ENCODE measurements around the gene SLC6A11.

DNA sequence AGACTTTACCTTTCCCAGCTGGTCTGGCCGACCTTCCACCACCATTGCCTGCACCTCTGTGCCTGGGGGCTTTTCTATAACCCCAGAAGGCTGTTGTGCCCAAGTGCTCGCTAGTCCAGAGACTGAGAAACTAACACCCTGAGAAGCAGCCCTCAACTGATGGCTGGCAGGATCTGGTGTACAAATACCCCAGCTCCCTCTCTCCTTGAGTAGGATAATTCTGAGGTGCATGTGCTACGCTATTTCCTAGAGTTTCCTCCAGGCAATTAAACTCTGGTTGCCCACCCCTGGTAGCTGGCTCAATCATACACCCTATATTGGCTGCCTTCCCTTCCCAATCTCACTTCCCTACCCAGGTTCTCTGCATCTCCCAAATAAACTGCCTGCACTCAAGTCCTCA is 165.0 kb downstream of the SLC6A11 start:
- TF ChIP-seq, protein P1, sequence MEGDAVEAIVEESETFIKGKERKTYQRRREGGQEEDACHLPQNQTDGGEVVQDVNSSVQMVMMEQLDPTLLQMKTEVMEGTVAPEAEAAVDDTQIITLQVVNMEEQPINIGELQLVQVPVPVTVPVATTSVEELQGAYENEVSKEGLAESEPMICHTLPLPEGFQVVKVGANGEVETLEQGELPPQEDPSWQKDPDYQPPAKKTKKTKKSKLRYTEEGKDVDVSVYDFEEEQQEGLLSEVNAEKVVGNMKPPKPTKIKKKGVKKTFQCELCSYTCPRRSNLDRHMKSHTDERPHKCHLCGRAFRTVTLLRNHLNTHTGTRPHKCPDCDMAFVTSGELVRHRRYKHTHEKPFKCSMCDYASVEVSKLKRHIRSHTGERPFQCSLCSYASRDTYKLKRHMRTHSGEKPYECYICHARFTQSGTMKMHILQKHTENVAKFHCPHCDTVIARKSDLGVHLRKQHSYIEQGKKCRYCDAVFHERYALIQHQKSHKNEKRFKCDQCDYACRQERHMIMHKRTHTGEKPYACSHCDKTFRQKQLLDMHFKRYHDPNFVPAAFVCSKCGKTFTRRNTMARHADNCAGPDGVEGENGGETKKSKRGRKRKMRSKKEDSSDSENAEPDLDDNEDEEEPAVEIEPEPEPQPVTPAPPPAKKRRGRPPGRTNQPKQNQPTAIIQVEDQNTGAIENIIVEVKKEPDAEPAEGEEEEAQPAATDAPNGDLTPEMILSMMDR (IDR thresholded peaks at IDR 0.05), result no peak
- TF ChIP-seq POLR2AphosphoS5 (IDR thresholded peaks at IDR 0.05; ENCODE audit: insufficient read depth in 1 of 2, low read depth in 1 of 2) (no peak), POLR2A (IDR thresholded peaks at IDR 0.05) (no peak)
